ENCODE data around the gene PTGES3.

The PTGES3 gene

DNA sequence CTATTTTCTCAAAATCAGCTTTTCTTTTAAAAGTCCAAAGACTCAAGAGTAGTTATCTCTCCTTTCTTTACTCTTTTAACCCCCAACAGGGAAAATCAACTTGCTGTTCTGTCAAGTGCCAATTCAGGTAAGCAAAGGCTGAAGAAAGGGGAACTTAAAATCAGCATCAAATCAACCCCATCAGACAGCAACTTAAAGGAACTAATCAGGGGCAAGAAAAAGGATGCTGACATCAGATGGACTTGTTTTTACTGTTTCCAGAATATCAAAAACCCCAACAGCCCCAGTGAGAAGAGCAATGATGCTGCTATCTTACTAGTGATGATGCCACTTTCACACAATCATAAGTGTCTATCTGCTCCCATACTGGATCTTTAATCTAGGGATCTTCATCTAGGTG is 61.4 kb downstream of the PTGES3 start:
- no peak for DNase-seq

GRCh38 chr12:56622535-56622934 is 65.5 kb downstream of the PTGES3 start:
- no peak for DNase-seq

GRCh38 chr12:56616925-56617324 is 71.2 kb downstream of the PTGES3 start:
- no peak for DNase-seq

GRCh38 chr12:56616244-56616643 is 71.8 kb downstream of the PTGES3 start:
- no peak for DNase-seq

DNA sequence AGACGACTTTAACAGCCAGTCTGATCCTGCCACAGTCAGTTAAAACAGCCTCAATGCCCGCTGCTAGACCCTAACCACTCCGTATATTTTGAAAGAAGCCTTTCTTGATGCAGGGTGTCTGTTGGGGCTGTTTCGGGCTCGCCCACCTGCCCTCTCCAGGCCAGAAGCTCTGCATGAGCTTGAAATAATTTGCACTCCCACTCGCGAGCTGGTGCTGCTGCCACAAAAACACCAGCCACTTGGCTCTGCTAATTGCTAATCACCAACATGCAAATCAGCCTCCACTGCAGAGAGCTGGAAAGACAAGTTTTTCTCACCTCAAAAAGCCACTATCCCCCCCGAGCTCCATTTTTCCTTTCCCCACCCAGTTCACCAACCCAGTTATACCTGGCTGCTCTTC is 73.5 kb downstream of the PTGES3 start:
- no peak for DNase-seq
